ENCODE data around the gene ARFGAP1. TPM values are rescaled to one million over a fixed set of nuclear protein-coding genes. Genes with fewer than 3 reads are reported as not detected.

ARFGAP1 gene
- total and polyA plus RNA-seq, 2 of the 8 experiments (the other 6 are each of a cell fraction or from before 2014, with no cell fraction given): 93.7 to 100 TPM

DNA sequence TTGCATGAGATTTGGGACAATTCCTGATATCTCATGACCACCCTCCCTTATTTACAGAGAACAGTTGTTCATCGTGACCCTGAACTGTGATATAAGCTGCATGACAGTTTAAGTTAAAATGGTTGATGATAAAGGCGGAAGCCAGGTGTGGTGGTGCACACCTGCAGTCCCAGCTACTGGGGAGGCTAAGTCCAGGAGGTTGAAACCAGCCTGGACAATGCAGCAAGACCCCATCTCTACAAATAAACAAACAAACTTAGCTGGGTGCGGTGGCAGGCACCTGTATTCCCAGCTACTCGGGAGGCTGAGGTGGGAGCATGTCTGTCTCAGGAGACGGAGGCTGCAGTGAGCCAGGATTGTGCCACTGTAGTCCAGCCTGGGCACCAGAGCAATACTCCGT, 44.4 kb downstream of the ARFGAP1 start:
- no peak overlapping the region for H2AK5ac ChIP-seq (ENCODE audit: low read depth, low read length)
- H3K14ac ChIP-seq (ENCODE audit: insufficient read length): no peak overlapping the region
- DNase-seq (ENCODE audit: low read depth in 1 of 2, low spot score in 2 of 2): no peak
- no peak overlapping the region for H3K4me3 ChIP-seq (ENCODE audit: extremely low read depth in 1 of 4, insufficient read depth in 2 of 4, low read depth in 3 of 4, low read length in 4 of 4)
- no peak overlapping the region for H3K27ac ChIP-seq (ENCODE audit: low read depth, low read length)
- no peak for TF ChIP-seq CREB1 (IDR thresholded peaks at IDR 0.05)
- TF ChIP-seq CEBPB (IDR thresholded peaks at IDR 0.05; ENCODE audit: low read depth, low read length): no peak
- TF ChIP-seq, protein P1, sequence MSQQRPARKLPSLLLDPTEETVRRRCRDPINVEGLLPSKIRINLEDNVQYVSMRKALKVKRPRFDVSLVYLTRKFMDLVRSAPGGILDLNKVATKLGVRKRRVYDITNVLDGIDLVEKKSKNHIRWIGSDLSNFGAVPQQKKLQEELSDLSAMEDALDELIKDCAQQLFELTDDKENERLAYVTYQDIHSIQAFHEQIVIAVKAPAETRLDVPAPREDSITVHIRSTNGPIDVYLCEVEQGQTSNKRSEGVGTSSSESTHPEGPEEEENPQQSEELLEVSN (IDR thresholded peaks at IDR 0.05): no peak
- no peak for TF ChIP-seq SIN3A (conservative IDR thresholded peaks at IDR 0.05 in 1 of 2, IDR thresholded peaks at IDR 0.05 in 1 of 2; ENCODE audit: low read depth in 1 of 2, low read length in 2 of 2)
- no peak for TF ChIP-seq TAF7 (optimal IDR thresholded peaks at IDR 0.05; ENCODE audit: borderline replicate concordance, low read depth, low read length)
- no peak for TF ChIP-seq EGR1 (IDR thresholded peaks at IDR 0.05; ENCODE audit: borderline replicate concordance, low read depth, low read length)
- no peak for TF ChIP-seq SP1 (IDR thresholded peaks at IDR 0.05; ENCODE audit: low read depth, low read length)
- TF ChIP-seq SIX5 (IDR thresholded peaks at IDR 0.05; ENCODE audit: low read depth, low read length): no peak
- TF ChIP-seq RBBP5 (IDR thresholded peaks at IDR 0.05; ENCODE audit: borderline replicate concordance, low read depth, low read length): no peak
- TF ChIP-seq EZH2 (IDR thresholded peaks at IDR 0.05; ENCODE audit: low read depth, low read length, severe bottlenecking): no peak
- no peak for TF ChIP-seq TEAD4 (IDR thresholded peaks at IDR 0.05; ENCODE audit: low read depth, low read length)
- TF ChIP-seq KDM5A (IDR thresholded peaks at IDR 0.05; ENCODE audit: low read length): no peak
- TF ChIP-seq, protein P2, sequence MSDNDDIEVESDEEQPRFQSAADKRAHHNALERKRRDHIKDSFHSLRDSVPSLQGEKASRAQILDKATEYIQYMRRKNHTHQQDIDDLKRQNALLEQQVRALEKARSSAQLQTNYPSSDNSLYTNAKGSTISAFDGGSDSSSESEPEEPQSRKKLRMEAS (IDR thresholded peaks at IDR 0.05): no peak
- no peak overlapping the region for H3K23ac ChIP-seq (ENCODE audit: insufficient read length)
- H2BK12ac ChIP-seq (ENCODE audit: low read depth, low read length): no peak overlapping the region
- no peaks in the 10 kb centered on the region for H3K79me1 ChIP-seq (ENCODE audit: low read depth, low read length)
- no peak overlapping the region for H2BK15ac ChIP-seq (ENCODE audit: low read length)
- H3K4ac ChIP-seq (replicated peaks; ENCODE audit: insufficient read length, low read depth, low read length): no peak overlapping the region
- H2BK20ac ChIP-seq (ENCODE audit: low read length): no peak overlapping the region
- CTCF ChIA-PET (ENCODE audit: partially characterized antibody): interaction anchor here (0.8 to 6.6 kb wide), 8 partner anchors 8 to 93 kb away, joined by 3 to 45 read pairs (median 4); no protein-coding TSS in a partner anchor
- no peak overlapping the region for H4K5ac ChIP-seq (ENCODE audit: insufficient read length, low read depth, low read length)
- no peak overlapping the region for H4K91ac ChIP-seq (replicated peaks; ENCODE audit: insufficient read length, low read length)
- no peak overlapping the region for H3K9ac ChIP-seq (replicated peaks in 1 of 4; ENCODE audit: extremely low read depth in 1 of 4, low read depth in 3 of 4, low read length in 3 of 4)
- no peaks in the 10 kb centered on the region for H3K79me2 ChIP-seq (ENCODE audit: control insufficient read depth in 1 of 2, insufficient read depth in 2 of 2, low read length in 2 of 2)
- H3K23me2 ChIP-seq (ENCODE audit: low read depth, low read length): no peaks in the 10 kb centered on the region
- H3K56ac ChIP-seq (replicated peaks; ENCODE audit: insufficient read length, low read depth, low read length): no peak overlapping the region
- H3K4me2 ChIP-seq (ENCODE audit: insufficient read depth in 1 of 2, low read depth in 2 of 2, low read length in 2 of 2): no peak overlapping the region
- H3K18ac ChIP-seq (ENCODE audit: extremely low read depth, low read length): no peak overlapping the region
- H4K8ac ChIP-seq (ENCODE audit: extremely low read depth, insufficient read depth, low read length): no peak overlapping the region
- no peak for FAIRE-seq
- H3K4me1 ChIP-seq (replicated peaks in 1 of 4; ENCODE audit: control insufficient read depth in 3 of 4, insufficient read depth in 4 of 4, low read length in 3 of 4): no peaks in the 10 kb centered on the region
- no peaks in the 10 kb centered on the region for H3K27me3 ChIP-seq (replicated peaks in 1 of 4; ENCODE audit: control insufficient read depth in 3 of 4, extremely low read depth in 1 of 4, insufficient read depth in 3 of 4, low read length in 3 of 4)
- H4K20me1 ChIP-seq (replicated peaks in 1 of 2; ENCODE audit: control insufficient read depth in 1 of 2, insufficient read depth in 2 of 2, low read length in 2 of 2): no peaks in the 10 kb centered on the region
- H2BK5ac ChIP-seq (ENCODE audit: low read depth, low read length): no peak overlapping the region
- no peak overlapping the region for H2AFZ ChIP-seq (ENCODE audit: low read length)
- no peaks in the 10 kb centered on the region for H3K9me3 ChIP-seq (ENCODE audit: insufficient read depth in 2 of 2, low read depth in 1 of 2, low read length in 1 of 2)
- H2BK120ac ChIP-seq (replicated peaks; ENCODE audit: low read depth, low read length): no peak overlapping the region
- H3K36me3 ChIP-seq (ENCODE audit: control insufficient read depth in 2 of 4, insufficient read depth in 4 of 4, low read length in 3 of 4): no peaks in the 10 kb centered on the region
- POLR2A ChIA-PET (ENCODE audit: partially characterized antibody): interaction anchor here (0.7 kb wide), 1 partner anchor 608 kb away, joined by 3 read pairs; no protein-coding TSS in a partner anchor
- WGBS, 2 experiments (ENCODE audit: extremely low coverage in 1 of 2, insufficient coverage in 1 of 2, insufficient read length in 1 of 2, insufficient replicate concordance in 2 of 2, low coverage in 1 of 2, low lambda C conversion rate in 2 of 2, missing lambda C conversion rate in 1 of 2): 91% methylated on average over 5 of the region's 6 CpGs; no CpG with 5 or more reads in 1 of the 2 experiments
